ENCODE measurements around the gene WIF1. TPM values are rescaled to one million over a fixed set of nuclear protein-coding genes. Genes with fewer than 3 reads are reported as not detected.

The WIF1 gene
- total RNA-seq, 2 donors from 2014 or later: 0.91 TPM; not detected in 1

GRCh38 chr12:65125975-65126374 is 4.9 kb upstream of the WIF1 start:
- DNase-seq (no peak), ATAC-seq (peak in 1 of 2 donors; percentile 47)
- intact Hi-C loops (cut with DNase I): loop anchor here in 1 of 2 donors (10.0 kb wide), 1 partner anchor 321 kb away; no protein-coding TSS in a partner anchor

GRCh38 chr12:65125247-65125646 is 4.1 kb upstream of the WIF1 start:
- DNase-seq: no peak
- intact Hi-C loops (cut with DNase I): loop anchor here in 1 of 2 donors (10.0 kb wide), 1 partner anchor 320 kb away; no protein-coding TSS in a partner anchor
- no peak for ATAC-seq

DNA sequence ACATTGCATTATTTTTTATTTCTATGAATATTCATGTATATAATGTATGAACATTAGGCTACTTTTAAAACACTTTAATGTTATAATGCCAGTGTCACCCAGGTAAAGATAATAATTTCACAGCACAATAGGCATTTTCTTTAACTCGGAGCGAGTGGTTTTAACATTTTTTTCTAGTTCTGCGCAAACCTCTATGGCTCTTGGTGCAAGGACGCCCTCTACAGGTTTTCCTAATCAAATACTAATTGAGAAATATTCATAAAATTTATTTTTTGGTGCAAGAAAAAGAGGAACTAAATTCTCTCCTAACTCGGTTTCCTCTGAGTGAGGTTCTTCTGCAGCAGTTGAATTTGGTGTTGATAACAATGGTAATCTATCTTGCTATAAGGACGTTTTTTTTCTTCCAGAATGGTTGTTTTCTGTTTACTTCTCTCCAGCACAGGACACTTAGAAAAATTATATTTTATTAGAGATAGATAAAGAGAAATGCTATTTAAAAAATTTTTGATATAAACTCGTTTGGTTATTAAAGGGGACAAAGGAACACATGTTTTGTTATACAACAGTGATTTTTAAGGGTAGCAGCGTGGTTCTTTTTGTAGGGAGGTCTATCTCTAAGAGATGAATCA is 2.4 kb upstream of the WIF1 start:
- intact Hi-C loops (cut with DNase I): loop anchor here in 1 of 2 donors (5.0 to 10.0 kb wide), 2 partner anchors 231 to 319 kb away; no protein-coding TSS in a partner anchor
- no peak for ATAC-seq
- no peak for DNase-seq

DNA sequence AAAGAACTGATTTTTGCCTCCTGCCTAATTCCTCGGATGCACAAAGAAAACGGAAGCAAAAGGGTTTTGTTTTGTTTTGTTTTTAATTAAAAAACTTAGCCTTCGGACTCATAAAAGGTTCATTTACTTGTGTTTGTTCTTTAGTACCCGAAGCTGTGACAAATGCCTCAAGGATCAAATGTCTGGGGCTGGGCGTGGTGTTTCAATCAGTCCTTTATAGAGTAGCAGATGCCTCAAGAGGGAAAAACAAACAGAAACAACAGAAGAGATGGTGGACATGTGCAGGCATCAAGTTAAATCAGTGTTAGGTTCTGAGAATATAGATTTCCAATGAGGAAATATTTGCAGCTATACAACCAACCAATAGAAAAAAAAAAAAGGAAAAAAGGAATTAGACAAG is 1.6 kb upstream of the WIF1 start:
- ATAC-seq (no peak), DNase-seq (no peak)
- intact Hi-C loops (cut with DNase I): loop anchor here in 1 of 2 donors (5.0 to 10.0 kb wide), 2 partner anchors 230 to 318 kb away; no protein-coding TSS in a partner anchor

- no peak for ATAC-seq
- intact Hi-C loops (cut with DNase I): loop anchor here in 1 of 2 donors (5.0 to 10.0 kb wide), 2 partner anchors 230 to 317 kb away; no protein-coding TSS in a partner anchor
- DNase-seq: no peak
Observed at GRCh38 chr12:65121956-65122469, 908 bp upstream of the WIF1 start.

DNA sequence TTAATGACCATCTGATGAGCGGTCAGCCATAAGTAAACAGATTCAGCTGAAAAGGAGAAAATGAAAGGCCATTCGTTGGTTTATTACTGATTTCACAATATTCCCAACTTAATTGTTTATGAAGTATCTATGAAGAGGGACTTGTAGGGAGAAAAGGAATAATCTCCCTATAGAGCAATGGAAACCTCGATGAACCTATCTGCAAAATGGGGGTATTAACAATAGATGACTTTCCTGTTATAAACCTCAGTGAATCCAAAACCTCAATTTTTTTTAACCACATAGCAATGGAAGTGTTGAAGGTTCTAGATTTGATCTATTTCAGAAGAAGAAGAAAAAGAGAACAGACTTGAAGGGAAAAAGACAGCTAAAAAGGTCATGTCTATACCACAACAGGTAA is 2.0 kb downstream of the WIF1 start:
- no peak for DNase-seq
- intact Hi-C loops (cut with DNase I): no loop called here
- no peak for ATAC-seq

- ATAC-seq (no peak), DNase-seq (no peak)
- intact Hi-C loops (cut with DNase I): no loop called here
Observed at GRCh38 chr12:65113621-65114035, 7.5 kb downstream of the WIF1 start.

DNA sequence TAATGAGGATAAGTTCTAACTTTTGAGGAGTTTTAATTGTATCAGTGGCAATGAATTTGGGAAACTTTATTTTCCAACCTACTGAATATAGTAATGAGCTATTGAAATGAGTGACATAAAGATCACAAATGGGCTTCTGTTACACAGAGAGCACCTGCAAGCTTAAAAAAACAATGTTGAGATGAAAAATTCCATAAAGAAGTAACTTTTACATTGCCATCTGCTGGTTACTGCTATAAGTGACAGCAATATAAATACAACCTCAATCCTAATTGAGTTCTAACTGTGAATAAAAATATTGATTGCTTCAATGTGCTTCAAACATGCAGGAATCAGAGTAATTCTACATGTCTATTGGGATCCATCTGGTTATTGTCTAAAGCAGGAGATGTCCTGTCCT is 14.2 kb downstream of the WIF1 start:
- ATAC-seq: no peak
- intact Hi-C loops (cut with DNase I): loop anchor here in 1 of 2 donors (10.0 kb wide), 1 partner anchor 212 kb away; no protein-coding TSS in a partner anchor
- no peak for DNase-seq

DNA sequence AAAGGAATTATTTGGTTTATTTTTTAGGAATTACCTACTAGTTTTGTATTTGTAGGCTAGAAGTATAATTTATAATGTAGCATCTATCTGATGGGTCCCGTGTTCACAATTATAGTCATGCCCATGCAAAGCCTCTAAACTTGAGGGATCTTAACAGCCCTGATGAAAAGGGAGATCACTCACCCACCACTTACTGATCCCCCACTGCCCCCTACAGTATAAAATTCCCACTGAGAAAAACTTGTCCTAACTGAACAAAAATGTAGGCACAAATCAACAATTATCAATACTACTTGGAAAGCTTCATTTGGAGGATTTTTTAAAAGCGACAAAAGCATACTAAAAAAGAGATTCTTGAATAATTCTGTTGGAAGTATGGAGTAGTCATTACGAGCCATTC is 21.0 kb downstream of the WIF1 start:
- no peak for DNase-seq
- intact Hi-C loops (cut with DNase I): loop anchor here in 1 of 2 donors (10.0 kb wide), 1 partner anchor 205 kb away; no protein-coding TSS in a partner anchor
- no peak for ATAC-seq

GRCh38 chr12:65099182-65099581 is 21.9 kb downstream of the WIF1 start:
- DNase-seq: no peak
- intact Hi-C loops (cut with DNase I): no loop called here
- ATAC-seq: no peak

DNA sequence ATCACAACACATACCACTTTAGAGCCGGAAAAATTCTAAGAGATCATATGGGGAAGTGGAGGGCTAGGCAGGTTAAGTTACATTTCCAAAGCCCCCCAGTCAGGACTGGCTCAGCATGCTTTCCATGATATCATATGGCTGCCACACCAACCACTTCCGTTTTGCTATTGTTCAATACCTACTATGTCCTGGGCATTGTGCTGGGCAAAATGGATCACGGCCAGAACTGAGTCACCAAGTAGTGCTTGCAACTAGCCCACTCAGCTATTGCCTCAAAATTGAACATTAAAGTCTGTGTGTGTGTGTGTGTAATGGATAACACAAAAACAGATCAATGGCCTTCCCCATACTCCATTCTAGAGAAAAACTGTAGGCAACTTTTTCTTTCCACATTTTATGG is 22.7 kb downstream of the WIF1 start:
- intact Hi-C loops (cut with DNase I): no loop called here
- DNase-seq (no peak), ATAC-seq (no peak)

GRCh38 chr12:65094722-65095121 is 26.4 kb downstream of the WIF1 start:
- intact Hi-C loops (cut with DNase I): no loop called here
- ATAC-seq (no peak), DNase-seq (no peak)

GRCh38 chr12:65093606-65094005 is 27.5 kb downstream of the WIF1 start:
- DNase-seq (no peak), ATAC-seq (no peak)
- intact Hi-C loops (cut with DNase I): no loop called here

GRCh38 chr12:65090461-65090860 is 30.6 kb downstream of the WIF1 start:
- DNase-seq: no peak
- intact Hi-C loops (cut with DNase I): no loop called here
- ATAC-seq: no peak

DNA sequence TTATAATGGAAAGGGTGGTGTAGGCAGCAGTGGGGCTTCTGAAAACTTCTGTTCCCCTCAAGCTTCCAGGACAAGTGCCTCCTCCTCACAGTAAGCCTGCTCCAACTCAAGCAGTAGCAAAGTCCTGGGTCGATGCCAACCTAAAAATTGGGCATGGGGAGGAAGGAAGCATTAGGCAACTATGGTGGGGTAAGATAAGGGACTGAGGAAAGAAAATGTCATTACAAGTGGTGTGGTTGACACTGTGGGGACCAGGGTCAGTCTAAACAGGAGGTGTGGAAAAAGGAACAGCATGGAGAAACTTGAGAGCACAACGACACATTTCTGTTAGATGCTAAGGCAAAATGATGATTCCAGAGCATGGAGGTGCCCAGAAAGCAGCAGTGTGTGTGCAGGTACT is 34.9 kb downstream of the WIF1 start:
- no peak for ATAC-seq
- no peak for DNase-seq
- intact Hi-C loops (cut with DNase I): no loop called here

DNA sequence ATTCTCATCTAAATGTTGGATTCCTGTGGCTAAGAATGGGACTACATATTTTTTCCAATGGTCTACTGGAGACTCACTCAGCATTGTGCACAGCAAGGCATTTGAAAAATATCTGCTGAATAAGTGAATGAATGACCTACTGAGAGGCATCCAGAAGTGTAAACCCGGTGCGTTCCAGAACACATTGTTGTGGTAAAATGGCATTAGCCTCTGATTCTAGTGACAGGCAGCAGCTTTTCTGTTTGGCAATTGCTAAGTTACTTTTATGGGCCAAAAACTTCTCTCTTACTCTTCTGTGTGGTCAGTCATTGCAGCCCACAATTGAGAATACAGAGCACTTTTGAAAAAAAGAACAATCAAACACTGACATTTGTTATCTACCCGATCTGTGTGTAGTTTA is 36.5 kb downstream of the WIF1 start:
- no peak for DNase-seq
- intact Hi-C loops (cut with DNase I): no loop called here
- no peak for ATAC-seq

DNA sequence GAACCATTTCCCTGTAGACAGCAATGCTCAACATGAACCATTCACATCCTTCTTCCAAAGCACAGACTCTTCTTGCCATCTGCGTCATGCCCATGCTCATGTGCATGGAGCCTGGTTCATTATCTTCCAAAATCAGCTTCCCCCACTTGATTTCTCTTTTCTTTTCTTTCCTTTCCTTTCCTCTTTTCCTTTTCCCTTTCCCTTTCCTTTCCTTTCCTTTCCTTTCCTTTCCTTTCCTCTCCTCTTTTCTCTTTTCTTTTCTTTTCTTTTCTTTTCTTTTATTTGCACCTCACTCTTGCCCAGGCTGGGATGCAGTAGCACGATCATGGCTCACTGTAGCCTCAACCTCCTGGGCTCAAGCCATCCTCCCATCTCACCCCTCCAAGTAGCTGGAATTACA is 37.5 kb downstream of the WIF1 start:
- no peak for DNase-seq
- intact Hi-C loops (cut with DNase I): no loop called here
- no peak for ATAC-seq

GRCh38 chr12:65082406-65082805 is 38.7 kb downstream of the WIF1 start:
- intact Hi-C loops (cut with DNase I): no loop called here
- DNase-seq (no peak), ATAC-seq (no peak)

- ATAC-seq (no peak), DNase-seq (no peak)
- intact Hi-C loops (cut with DNase I): no loop called here
Observed at GRCh38 chr12:65081496-65081895, 39.6 kb downstream of the WIF1 start.

DNA sequence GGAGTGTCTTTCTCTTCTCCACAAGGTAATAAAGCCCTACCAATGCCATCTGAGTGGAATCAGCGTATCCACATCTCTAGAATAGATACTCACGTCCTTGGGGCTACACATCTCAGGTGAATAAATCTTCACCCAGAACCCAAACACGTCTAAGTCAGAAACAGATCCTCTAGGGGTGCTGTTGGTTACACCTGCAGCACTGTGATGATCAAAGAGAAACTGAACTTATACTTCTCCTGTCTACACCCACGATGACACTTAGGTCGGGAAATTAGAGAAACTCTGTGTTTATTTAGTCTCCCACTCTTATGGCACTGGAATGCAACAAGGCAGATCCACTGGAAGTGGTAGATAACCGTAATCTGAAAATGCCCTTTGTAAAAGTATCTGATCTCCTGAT is 46.2 kb downstream of the WIF1 start:
- DNase-seq (no peak), ATAC-seq (no peak)
- intact Hi-C loops (cut with DNase I): no loop called here

GRCh38 chr12:65069336-65069735 is 51.8 kb downstream of the WIF1 start:
- no peak for DNase-seq
- ATAC-seq: no peak
- intact Hi-C loops (cut with DNase I): no loop called here

Data from left cardiac atrium (tissue), 4 donors.